Glutamatergic neuron (in vitro differentiated cells): ENCODE data around the gene CHRNG. TPM values are rescaled to one million over a fixed set of nuclear protein-coding genes. Genes with fewer than 3 reads are reported as not detected.

Source experiments
- DNase-seq: peaks from one replicate; pipeline ENCODE4 v3.0.0; 2022
- H3K27ac Mint-ChIP-seq: one replicate; pipeline ENCODE4 v1.8.0; 2020; ENCODE audit warnings: mild to moderate bottlenecking, mixed read lengths, inconsistent platforms; ENCODE audit not compliant: unreplicated experiment
- H3K27me3 Mint-ChIP-seq: one replicate; pipeline ENCODE4 v1.8.0; 2020; ENCODE audit warnings: mild to moderate bottlenecking, moderate library complexity, mixed read lengths, inconsistent platforms; ENCODE audit not compliant: unreplicated experiment
- H3K36me3 Mint-ChIP-seq: one replicate; pipeline ENCODE4 v1.8.0; 2020; ENCODE audit warnings: mild to moderate bottlenecking, mixed read lengths, inconsistent platforms; ENCODE audit not compliant: unreplicated experiment
- H3K4me1 Mint-ChIP-seq: one replicate; pipeline ENCODE4 v1.8.0; 2020; ENCODE audit warnings: mild to moderate bottlenecking, low read depth, mixed read lengths, inconsistent platforms; ENCODE audit not compliant: unreplicated experiment
- H3K4me3 Mint-ChIP-seq: one replicate; pipeline ENCODE4 v1.8.0; 2020; ENCODE audit warnings: mild to moderate bottlenecking, mixed read lengths, inconsistent platforms; ENCODE audit not compliant: unreplicated experiment
- H3K9me3 Mint-ChIP-seq: one replicate; pipeline ENCODE4 v1.8.0; 2020; ENCODE audit warnings: mild to moderate bottlenecking, moderate library complexity, mixed read lengths, inconsistent platforms; ENCODE audit not compliant: unreplicated experiment
- CTCF ChIP-seq: fragments of 200-600 bp; sonication (generic); IDR thresholded peaks from one replicate; pipeline ENCODE4 v1.5.0; 2021; ENCODE audit not compliant: partially characterized antibody, unreplicated experiment
- total RNA-seq: library from RNA; stranded (reverse); fragmentation: NEBNext Ultra II Directional; extraction: Animal tissue kit (Norgen Biotek cat#: 25700); gene quantifications from one replicate; pipeline ENCODE4 v1.2.1, GENCODE V29; 2021; ENCODE audit not compliant: unreplicated experiment

The CHRNG gene
- total RNA-seq, 1 donor from 2014 or later, result 3.5 TPM

- peaks cover 3% of the 10 kb centered on the region for H3K36me3 Mint-ChIP-seq
- peaks cover 2% of the 10 kb centered on the region for H3K9me3 Mint-ChIP-seq
- TF ChIP-seq CTCF, result no peak
- peaks cover 3% of the 10 kb centered on the region for H3K4me1 Mint-ChIP-seq
- H3K27ac Mint-ChIP-seq, result no peak overlapping the region
- no peak for DNase-seq
- H3K4me3 Mint-ChIP-seq, result no peak overlapping the region
- peaks cover 4% of the 10 kb centered on the region for H3K27me3 Mint-ChIP-seq
Measured at GRCh38 chr2:232535761-232536530, 3.5 kb upstream of the CHRNG start.

GRCh38 chr2:232537079-232537478 is 2.4 kb upstream of the CHRNG start:
- TF ChIP-seq CTCF, result peak; percentile 34
- no peak overlapping the region for H3K4me3 Mint-ChIP-seq
- DNase-seq, result no peak
- H3K9me3 Mint-ChIP-seq, result peaks cover 2% of the 10 kb centered on the region
- H3K27ac Mint-ChIP-seq, result no peak overlapping the region
- H3K27me3 Mint-ChIP-seq, result peaks cover 4% of the 10 kb centered on the region
- peaks cover 3% of the 10 kb centered on the region for H3K4me1 Mint-ChIP-seq
- H3K36me3 Mint-ChIP-seq, result peaks cover 3% of the 10 kb centered on the region

GRCh38 chr2:232537499-232537898 is 2.0 kb upstream of the CHRNG start:
- Mint-ChIP-seq H3K27me3 (peaks cover 4% of the 10 kb centered on the region), H3K4me3 (no peak overlapping the region), H3K36me3 (peaks cover 3% of the 10 kb centered on the region), H3K4me1 (peaks cover 3% of the 10 kb centered on the region), H3K9me3 (peaks cover 2% of the 10 kb centered on the region), H3K27ac (no peak overlapping the region)
- DNase-seq, result no peak
- no peak for TF ChIP-seq CTCF

- peaks cover 3% of the 10 kb centered on the region for H3K4me1 Mint-ChIP-seq
- peaks cover 3% of the 10 kb centered on the region for H3K36me3 Mint-ChIP-seq
- no peak overlapping the region for H3K4me3 Mint-ChIP-seq
- H3K9me3 Mint-ChIP-seq, result peaks cover 3% of the 10 kb centered on the region
- no peak for TF ChIP-seq CTCF
- DNase-seq, result no peak
- H3K27ac Mint-ChIP-seq, result no peak overlapping the region
- H3K27me3 Mint-ChIP-seq, result peaks cover 4% of the 10 kb centered on the region
Measured at GRCh38 chr2:232538671-232539070, 821 bp upstream of the CHRNG start.

- DNase-seq, result no peak
- peaks cover 3% of the 10 kb centered on the region for H3K36me3 Mint-ChIP-seq
- H3K4me1 Mint-ChIP-seq, result peaks cover 3% of the 10 kb centered on the region
- no peak overlapping the region for H3K4me3 Mint-ChIP-seq
- peaks cover 5% of the 10 kb centered on the region for H3K27me3 Mint-ChIP-seq
- no peak for TF ChIP-seq CTCF
- H3K27ac Mint-ChIP-seq, result no peak overlapping the region
- peaks cover 5% of the 10 kb centered on the region for H3K9me3 Mint-ChIP-seq
Measured at GRCh38 chr2:232540441-232541041, 1.0 kb downstream of the CHRNG start.
